ENCODE measurements around the gene TNFRSF4.

The TNFRSF4 gene

GRCh38 chr1:1259119-1259488 is 45.2 kb upstream of the TNFRSF4 start:
- TF ChIP-seq CTCF (IDR thresholded peaks at IDR 0.05; ENCODE audit: borderline replicate concordance, control extremely low read depth, extremely low read depth, insufficient read depth, missing control alignments), result no peak
- in situ Hi-C loops (cut with MboI; ENCODE audit: low sequenced_read_pairs, unreplicated experiment), result loop anchor here (25.0 kb wide), 1 partner anchor 372 kb away; no protein-coding TSS in a partner anchor
- DNase-seq (ENCODE audit: low spot score), result no peak

- DNase-seq (ENCODE audit: low spot score), result no peak
- in situ Hi-C loops (cut with MboI; ENCODE audit: low sequenced_read_pairs, unreplicated experiment), result loop anchor here (25.0 kb wide), 1 partner anchor 370 kb away; no protein-coding TSS in a partner anchor
- TF ChIP-seq CTCF (IDR thresholded peaks at IDR 0.05; ENCODE audit: borderline replicate concordance, control extremely low read depth, extremely low read depth, insufficient read depth, missing control alignments), result no peak
Observed at GRCh38 chr1:1256956-1257871, 43.3 kb upstream of the TNFRSF4 start.

- in situ Hi-C loops (cut with MboI; ENCODE audit: low sequenced_read_pairs, unreplicated experiment), result loop anchor here (25.0 kb wide), 1 partner anchor 368 kb away; no protein-coding TSS in a partner anchor
- no peak for TF ChIP-seq CTCF (IDR thresholded peaks at IDR 0.05; ENCODE audit: borderline replicate concordance, control extremely low read depth, extremely low read depth, insufficient read depth, missing control alignments)
- DNase-seq (ENCODE audit: low spot score), result no peak
Observed at GRCh38 chr1:1255611-1256010, 41.7 kb upstream of the TNFRSF4 start.

GRCh38 chr1:1255078-1255477 is 41.1 kb upstream of the TNFRSF4 start:
- in situ Hi-C loops (cut with MboI; ENCODE audit: low sequenced_read_pairs, unreplicated experiment), result loop anchor here (25.0 kb wide), 1 partner anchor 368 kb away; no protein-coding TSS in a partner anchor
- TF ChIP-seq CTCF (IDR thresholded peaks at IDR 0.05; ENCODE audit: borderline replicate concordance, control extremely low read depth, extremely low read depth, insufficient read depth, missing control alignments), result no peak

GRCh38 chr1:1254667-1254998 is 40.7 kb upstream of the TNFRSF4 start:
- no peak for DNase-seq (ENCODE audit: low spot score)
- in situ Hi-C loops (cut with MboI; ENCODE audit: low sequenced_read_pairs, unreplicated experiment), result loop anchor here (25.0 kb wide), 1 partner anchor 367 kb away; no protein-coding TSS in a partner anchor
- no peak for TF ChIP-seq CTCF (IDR thresholded peaks at IDR 0.05; ENCODE audit: borderline replicate concordance, control extremely low read depth, extremely low read depth, insufficient read depth, missing control alignments)

More at GRCh38 chr1:1255078-1255477, 41.1 kb upstream of the TNFRSF4 start:
- DNase-seq (ENCODE audit: low spot score), result no peak

GRCh38 chr1:1253972-1254666 is 40.2 kb upstream of the TNFRSF4 start:
- no peak for TF ChIP-seq CTCF (IDR thresholded peaks at IDR 0.05; ENCODE audit: borderline replicate concordance, control extremely low read depth, extremely low read depth, insufficient read depth, missing control alignments)
- in situ Hi-C loops (cut with MboI; ENCODE audit: low sequenced_read_pairs, unreplicated experiment), result loop anchor here (25.0 kb wide), 1 partner anchor 367 kb away; no protein-coding TSS in a partner anchor
- no peak for DNase-seq (ENCODE audit: low spot score)

Measured in GM13976 (cell line).